GM18870 (cell line): ENCODE data around the gene CNTNAP5.

Experiments used
- ATAC-seq: cut with Tn5 transposase; IDR thresholded peaks from one replicate; pipeline ENCODE4 v1.9.1; 2021; ENCODE audit warnings: moderate library complexity; ENCODE audit not compliant: unreplicated experiment

CNTNAP5 gene

GRCh38 chr2:124961132-124961531 lies 936.0 kb downstream of the CNTNAP5 start:
- no peak for ATAC-seq
